Stimulated activated CD4-positive, alpha-beta T cell treated with anti-CD3 and anti-CD28 coated beads, Interleukin-1b, Interleukin-23, amount 100 ng/mL, for 4 hours (primary cell): ENCODE results near the gene YWHAB.
"Not testable (repeated sequence)": the region's sequence is repeated elsewhere in the genome, so short reads cannot be mapped to it uniquely, and the experiment has no call there.

Source experiments
- DNase-seq, 2 donors: peaks; one replicate each; pipeline ENCODE4 v3.0.0-alpha.2; 2020; ENCODE audit warnings: low read depth in 2 of 2

YWHAB gene

DNA sequence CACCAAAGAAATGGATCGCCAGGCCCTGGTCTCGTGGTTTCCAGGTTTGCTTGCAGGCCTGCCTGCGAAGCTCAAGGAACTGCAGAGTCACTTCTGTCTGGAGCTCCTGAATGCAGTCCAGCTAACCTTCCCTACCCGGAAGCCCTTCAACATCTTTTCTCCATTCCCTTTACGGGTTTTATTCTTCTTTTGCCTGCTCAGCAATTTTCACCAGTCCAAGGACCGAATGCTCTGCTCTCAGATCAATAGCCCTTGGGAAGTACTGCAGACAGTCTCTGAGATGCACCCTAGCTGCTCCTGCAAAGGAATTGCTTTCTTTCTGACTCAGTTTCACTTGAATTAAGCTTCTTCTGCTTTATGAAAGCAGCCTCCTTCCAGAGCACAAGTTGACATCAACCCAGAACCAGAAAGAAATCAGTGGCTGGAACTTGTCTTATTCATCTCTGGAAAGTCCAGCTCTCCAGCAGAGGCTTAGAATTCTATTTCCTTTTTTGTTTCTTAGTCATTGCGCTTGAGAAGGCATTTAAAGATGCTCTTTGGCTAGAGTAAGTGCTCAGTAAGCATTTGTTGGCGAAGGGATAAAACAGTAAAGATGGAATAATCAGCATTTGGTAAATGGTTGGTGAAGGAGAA is 18.7 kb upstream of the YWHAB start:
- no peak for DNase-seq

DNA sequence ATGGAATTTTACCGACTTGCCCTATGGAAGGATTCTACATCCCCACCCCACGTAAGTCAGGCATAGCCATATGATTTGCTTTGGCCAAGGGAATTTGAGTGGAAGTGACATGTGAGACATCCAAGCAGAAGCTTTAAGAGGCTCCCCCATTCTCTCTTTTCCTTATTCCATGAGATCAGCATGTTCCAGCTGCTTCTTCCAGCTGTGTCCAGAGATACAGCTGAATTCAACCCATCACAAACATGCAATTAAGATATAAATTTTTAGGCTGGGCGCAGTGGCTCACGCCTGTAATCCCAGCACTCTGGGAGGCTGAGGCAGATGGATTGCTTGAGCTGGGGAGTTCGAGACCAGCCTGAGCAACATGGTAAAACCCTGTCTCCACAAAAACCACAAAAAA is 16.0 kb upstream of the YWHAB start:
- DNase-seq, result no peak

DNA sequence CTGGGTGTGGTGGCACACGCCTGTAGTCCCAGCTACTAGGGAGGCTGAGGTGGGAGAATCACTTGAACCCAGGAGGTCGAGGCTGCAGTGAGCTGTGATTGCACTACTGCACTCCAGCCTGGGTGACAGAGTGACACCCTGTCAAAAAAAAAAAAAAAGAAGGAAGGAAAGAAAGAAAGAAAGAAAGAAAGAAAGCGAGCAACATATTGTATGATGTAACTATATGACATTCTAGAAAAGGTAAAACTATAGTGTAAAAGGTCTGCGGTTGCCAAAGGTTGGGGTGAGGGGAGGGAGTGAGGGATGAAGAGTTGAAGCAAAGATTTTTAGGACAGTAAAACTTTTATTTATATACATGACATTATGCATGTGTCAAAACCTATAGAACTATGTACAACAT is 3.1 kb upstream of the YWHAB start:
- not testable (repeated sequence) for DNase-seq

DNA sequence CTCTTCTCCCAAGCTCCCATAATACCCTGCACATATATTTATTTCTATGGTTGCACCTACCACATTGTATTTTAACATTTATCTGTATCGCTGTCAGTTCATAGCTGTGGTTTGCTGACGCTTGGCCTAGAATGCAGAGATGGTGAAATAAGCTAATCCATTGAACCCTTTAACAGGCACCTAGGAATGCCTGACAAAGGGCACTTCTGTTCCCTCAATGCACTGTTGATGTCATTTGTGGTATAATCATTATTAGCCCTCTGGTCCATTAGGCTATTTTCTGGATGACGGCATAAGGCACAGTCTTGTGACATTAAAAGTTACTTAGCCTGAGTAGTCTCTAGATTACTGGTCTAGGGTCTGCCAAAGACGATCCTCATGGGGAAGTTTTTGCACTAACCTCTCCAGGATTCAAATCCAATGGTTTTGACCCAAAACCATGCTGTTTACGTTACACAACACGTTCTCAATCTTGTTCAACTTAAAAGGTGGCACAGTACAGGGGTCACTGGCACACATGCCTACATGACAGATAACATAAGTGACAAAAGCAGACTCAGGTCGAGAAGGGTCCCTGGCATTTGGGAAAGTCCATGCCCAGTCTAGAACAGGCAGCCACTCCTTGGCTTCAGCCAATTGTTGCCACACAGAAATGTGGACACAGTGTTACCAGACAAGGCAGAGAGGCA is 2.1 kb upstream of the YWHAB start:
- no peak for DNase-seq

DNA sequence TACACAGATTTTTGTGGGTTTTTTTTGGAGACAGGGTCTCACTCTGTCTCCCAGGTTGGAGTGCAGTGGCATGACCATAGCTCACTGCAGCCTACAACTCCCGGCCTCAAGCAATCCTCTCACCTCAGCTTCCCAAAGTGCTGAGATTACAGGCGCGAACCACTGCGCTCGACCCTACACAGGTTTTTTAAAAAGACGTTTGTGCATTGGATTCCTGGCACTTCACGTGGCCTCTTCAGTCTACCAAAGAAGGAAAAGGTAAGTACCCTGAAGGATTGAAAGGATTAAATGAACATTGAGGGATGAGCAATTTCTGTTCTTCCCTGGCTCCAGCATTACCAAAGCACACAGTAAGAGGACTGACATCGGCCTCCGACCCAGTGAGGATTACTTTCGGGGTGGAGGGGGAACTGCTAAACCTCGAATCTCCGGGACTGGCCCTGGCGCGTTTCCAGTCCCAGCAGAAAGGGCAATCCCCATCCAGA is 556 bp upstream of the YWHAB start:
- peak in 1 of 2 donors; percentile 9 for DNase-seq

DNA sequence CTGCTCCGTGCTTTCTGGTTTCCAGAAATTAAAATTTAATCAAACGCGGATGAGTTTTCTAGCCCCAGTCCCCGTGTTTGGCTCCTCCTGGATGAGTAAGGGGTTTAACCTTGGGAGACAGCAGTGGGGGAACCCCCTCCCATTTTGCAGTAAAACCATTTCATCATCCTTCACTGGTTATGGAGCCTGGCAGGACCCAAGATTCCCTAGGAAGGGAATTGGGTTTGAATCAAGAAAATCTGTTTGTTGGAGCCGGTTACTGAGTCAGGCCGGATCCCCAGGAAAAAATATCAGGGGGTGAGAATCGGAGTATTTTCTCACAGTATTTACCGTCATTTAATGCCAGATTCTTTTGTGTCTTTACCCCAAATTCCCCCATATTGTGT is 754 bp downstream of the YWHAB start:
- DNase-seq, result no peak

DNA sequence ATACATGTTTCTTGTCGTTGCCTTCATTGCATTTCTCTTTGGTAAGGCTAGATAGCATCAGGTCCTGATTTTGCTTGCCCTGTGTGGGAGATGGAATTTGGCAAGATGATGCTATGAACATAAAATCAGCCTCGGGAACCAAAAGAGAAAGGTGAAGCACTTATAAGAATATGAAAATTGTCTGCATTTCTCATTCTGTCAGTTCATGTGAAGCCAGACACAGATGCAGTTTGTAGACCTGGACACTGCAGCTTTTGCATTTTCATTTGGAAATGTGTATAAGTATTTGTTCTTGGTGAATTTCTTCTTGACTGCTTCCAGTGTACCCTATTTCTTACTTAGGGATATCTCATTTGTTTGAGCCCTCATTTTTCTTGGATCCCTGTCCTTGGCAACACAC is 1.3 kb downstream of the YWHAB start:
- DNase-seq, result no peak

DNA sequence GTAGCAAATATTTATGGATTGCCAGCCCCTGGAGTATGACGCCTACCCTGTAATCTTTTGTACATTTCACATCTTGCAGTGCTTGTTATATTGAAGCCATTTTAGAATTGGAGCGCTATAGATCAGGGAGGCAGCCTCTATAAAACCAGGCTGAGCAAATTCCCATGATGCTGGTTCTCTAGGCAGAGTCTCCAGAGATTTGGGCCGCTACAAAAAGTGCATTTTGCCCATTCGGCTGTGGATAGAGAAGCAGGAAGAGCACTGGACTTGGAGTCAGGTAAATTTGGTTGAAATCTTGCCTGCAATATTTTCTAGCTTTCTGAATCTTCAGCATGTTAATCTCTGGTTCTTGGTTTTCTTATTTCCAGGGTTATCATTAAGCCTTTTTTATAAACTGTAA is 2.0 kb downstream of the YWHAB start:
- DNase-seq, result no peak

DNA sequence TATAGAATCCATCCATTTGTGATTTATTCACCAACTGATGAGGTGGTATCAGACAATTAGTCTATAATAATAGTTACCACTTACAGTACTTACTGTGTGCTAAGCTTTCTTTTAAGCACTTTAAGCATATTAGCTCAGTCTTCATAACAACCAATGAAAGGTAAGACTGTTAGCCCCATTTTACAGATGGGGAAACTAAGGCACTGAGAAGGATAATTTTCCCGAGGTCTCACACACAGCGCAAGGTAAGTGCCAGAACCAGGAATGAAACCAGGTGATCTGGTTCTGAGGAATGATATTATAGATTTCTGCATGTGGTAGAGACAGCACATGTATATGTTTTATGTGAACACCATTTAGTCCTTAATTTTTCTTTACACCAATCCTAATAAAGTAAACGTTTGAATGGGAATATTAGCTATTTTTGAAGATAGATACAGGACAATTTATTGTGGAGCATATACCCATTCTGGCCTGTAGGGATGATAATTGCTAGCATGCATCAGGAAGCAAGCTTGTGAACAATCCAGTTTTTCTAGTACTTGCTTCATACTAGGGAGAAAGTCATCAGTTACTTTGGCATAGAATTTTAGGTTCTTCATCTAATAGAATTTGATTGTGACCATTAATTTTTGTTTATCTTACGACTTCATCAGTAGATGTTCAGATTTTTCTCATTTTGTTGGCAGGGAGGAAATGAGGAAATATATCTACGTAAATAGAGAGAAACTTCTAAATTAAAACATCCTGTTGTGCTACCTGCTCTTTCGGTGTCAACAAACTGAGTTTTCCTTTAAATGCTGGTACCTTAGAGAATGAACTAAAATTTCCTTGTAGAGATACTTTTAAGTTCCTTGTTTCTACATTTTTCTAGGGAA is 3.0 kb downstream of the YWHAB start:
- DNase-seq, result no peak

DNA sequence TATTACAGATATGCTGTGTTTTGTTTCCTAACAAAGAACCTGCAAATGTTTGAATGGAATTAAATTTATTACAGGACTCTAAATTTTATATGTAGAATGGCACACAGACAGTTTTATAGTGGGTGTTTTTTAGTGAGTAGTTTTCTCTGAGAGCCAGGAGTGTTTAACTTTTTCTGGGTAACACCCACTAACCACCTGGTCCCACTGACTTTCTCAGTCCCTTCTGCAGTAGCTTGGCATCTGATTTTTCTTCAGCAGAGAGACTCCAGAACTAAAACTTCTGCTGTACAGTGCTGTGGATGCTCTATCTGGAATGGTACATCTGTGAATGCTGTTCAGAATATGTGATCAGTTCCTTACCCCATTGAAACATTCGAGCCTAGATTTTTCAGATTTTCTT is 6.3 kb downstream of the YWHAB start:
- DNase-seq, result no peak

DNA sequence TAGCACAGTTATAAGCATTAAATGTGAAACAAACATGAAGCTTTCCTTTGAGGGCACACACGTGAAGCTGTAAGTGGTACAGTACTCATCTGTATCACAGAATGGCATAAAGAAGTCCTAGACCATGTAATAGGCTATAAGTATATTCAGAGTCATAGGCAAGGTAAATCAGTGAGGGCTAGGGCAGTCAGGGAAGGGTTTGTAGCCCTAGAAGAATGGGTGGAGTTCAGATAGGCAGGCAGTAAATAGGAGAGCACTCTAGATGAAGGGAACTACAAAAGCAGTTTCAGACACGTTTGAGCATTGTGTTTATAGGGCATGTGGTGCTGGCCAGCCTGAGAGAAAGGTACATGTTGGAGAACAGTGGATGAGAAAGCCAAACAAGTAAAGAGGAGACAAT is 9.5 kb downstream of the YWHAB start:
- DNase-seq, result no peak

DNA sequence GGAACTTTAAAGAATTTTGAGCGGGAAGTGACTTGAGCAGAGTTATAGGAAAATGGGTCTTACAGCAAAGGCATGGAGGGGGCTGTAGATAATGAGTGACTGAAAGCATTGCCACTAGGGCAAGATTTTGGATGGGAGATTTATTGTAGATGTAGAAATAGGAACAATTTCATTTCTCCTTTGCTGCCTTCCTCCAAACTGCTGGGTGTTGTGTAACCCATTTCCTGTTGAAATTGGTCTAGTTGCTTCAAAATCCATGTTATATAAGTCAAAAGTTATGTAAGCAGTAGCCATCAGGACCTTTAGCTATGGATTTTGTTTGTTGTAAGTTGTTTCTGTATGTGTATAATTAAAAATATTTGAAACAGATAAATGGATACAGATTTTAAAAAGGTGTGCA is 11.1 kb downstream of the YWHAB start:
- no peak for DNase-seq

DNA sequence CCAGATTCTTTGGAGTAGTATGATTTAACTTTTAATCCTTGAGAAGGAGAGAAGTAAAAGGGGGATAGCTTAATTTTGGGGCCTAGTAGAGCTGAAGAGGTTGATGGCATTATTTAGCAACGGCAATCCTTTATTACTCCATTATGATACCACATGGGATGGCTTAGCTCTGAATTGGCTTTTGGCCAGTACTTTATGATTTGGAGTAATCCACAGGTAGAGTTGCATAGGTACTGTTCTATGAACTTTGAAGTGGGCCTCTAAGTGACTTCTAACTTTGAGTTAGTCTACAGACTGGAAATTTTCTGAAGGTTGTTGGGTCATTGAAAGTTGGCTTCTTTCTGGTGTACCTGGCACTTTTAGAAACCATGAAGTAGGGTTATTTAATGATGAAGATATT is 11.6 kb downstream of the YWHAB start:
- no peak for DNase-seq

DNA sequence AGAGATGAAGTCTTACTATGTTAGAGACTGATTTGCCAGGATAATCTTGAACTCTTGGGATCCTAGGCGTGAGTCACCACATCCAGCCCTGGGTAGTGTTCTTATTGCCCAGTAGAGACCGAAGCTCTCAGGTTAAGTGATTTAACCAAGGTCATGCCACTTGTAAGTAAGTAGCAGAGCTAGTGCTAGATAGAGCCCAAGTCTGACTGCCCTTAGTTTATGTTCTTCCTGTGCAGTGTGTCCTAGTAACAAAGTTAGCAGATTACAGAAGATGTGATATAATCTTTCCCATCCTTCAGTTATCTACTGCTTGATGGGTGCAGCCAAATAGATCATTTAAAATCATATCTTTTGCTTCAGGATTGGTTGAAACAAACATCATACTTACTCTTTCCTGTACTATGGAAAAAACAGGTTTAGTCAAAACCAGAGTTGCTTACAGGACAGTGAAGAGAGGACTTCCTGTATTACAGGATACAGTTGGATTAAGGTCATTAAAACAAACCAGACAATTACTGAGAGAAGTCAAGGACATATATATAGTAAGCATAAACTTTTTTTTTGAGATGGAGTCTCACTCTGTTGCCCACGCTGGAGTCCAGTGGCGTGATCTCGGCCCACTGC is 14.8 kb downstream of the YWHAB start:
- DNase-seq, result no peak

DNA sequence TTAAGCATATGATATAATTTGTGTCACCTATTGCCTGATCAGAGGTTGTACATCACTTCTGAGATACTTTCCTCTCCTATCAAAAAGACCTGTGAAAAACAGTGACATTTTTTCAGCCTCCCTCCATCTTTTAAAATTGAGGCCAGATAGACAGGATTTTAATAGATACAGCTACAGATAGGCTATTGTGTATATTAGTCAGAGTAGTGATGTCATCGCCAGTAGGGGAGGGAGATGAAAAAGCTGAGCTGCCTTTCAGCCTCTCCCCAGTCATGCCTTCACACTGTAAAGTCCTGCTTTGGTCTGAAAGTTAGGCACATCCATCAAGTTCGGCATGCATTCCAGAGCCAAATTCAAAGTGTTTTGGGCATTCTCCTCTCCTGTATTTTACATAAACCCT is 16.5 kb downstream of the YWHAB start:
- DNase-seq, result no peak

DNA sequence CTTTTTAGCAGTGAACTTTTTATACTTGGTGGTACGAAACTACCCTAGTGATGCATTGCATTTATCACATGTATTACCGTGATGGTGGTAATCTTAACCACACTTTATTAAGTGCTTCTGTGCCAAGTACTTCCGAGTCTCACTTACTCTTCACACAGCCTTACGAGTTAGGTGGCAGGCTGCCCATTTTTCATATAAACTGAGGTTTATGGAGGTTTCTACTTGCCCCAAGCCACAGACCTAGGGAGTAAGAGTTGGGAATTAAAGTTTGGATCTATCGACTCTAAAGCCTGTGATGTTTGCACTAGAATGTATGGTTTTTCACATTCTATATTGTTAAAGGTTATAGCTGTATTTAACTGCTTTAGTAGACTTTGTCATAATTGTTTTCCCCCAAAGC is 18.9 kb downstream of the YWHAB start:
- no peak for DNase-seq

DNA sequence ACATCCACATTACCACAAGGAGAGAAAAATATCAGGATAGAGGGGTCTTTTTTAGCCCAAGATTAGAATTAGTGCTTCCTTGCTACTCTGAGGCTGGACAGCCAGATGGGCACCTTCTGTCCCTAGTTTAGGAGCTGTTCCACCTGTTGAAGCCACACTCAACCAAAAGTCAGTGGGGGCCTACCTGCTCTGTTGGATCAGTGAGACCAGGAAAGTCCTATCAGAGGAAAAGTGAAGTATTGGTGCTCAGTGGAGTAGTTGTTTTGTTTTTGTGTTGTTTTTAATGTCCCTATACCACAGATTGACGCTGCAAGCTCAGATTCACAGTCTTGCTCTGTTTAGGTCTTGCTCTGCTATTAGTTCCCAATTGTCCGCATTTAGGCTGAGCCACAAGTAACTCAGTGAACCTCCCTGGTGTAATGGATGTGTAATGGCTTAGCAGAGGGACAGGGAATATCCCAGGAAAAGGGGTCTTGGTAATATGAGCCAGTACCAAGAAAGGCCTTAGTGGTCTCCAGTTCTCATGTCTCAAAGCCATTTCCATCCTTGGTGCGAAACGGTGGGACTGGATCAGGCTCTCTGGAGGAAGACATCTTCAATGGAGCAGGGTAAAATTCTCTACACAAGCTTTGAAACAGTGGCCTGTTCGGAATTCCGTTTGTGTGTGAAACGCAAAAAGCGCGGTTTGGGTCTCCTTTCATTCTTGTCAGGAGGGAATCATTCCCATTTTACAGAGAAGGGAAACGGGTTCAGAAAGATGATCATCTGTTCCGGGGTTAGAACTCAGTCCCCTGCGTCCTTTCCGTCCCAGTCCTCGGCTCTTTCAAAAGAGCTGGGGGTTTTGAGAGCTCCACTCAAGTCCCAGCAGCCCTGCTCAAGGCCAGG is 23.7 kb downstream of the YWHAB start:
- DNase-seq, result no peak

DNA sequence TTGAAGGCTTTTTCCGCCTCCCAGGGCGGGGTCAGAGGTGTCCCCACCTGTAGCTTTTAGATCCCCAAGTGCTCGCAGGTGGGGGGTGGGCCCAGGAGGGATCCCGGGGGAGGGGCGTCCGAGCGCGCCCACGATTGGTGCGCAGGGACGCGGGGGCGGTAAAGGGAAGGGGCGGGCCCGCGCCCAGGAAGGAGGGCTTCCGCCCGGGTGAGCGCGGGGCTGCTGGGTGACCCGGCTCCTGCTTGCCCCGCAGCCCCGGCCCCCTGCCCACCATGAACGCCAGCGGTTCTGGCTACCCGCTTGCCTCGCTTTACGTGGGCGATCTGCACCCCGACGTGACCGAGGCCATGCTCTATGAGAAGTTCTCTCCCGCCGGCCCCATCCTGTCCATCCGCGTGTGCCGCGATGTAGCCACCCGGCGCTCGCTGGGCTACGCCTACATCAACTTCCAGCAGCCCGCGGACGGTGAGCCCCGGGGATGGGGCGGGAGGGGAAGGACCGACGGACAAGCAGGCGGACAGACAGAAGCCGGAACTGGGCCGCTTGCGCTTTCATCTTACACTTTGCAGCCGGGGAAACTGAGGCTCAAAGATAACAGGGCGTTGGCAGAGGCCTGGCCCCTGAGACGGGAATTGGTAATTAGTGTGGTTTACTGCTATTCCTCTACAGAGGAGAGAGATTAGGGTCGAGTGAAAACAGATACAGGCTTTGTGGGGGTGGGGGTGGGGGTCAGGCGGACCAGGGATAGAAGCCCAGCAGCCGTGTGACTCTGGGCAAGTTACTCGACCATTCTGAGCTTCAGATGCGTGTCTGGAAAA is 24.6 kb downstream of the YWHAB start, which contains the start of gene PABPC1L:
TSS of gene PABPC1L (plus strand) at position 189 of the 818 bp plus-strand sequence. CDS start at position 273, 84 bp downstream.
- peak; percentile 72 to 77 for DNase-seq

DNA sequence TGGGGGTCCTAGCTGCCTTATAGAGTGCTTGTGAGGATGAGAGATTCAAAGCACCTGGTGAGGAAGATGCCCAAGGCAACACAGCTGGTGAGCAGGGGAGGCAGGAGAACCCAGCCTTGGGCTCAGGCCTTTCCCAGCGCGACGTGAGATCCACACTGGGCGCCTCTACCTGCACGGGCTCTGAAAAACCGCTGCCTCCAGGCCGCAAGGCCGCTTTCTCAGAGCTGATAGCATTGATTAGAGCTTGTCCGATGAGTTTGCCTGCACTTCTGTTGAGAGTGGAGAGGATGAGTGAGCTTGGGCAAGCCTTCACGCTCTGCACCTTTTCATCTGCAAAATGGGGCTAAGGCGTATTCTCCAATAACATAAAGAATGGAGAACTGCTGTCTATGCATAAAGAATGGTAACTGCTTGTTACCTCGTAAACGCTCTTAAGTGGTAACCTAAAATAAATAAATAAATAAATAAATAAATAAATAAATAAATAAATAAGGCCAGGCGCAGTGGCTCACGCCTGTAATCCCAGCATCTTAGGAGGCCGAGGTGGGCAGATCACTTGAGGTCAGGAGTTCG is 25.3 kb downstream of the YWHAB start:
- no peak for DNase-seq
